Keratinocyte (primary cell): ENCODE data around the gene ZEB1.

Experiments
- EZH2 ChIP-seq: IDR thresholded peaks from one replicate; pipeline ENCODE4 v1.6.1; 2012; ENCODE audit warnings: inconsistent platforms, mild to moderate bottlenecking, low read length, moderate library complexity
- TF ChIP-seq, protein P1 (sequence below), 3 experiments: IDR thresholded peaks in 1 of 3; conservative IDR thresholded peaks in 1 of 3; optimal IDR thresholded peaks in 1 of 3; 2 replicates in 2 of 3; 3 replicates in 1 of 3; pipeline versions ENCODE3 to v1.5.1; 2011; ENCODE audit warnings: low read length in 3 of 3, mild to moderate bottlenecking in 3 of 3, moderate library complexity in 2 of 3, control low read depth in 1 of 3, inconsistent platforms in 1 of 3; ENCODE audit not compliant: insufficient read depth in 2 of 3; ENCODE audit errors: extremely low read depth in 1 of 3

DNA sequence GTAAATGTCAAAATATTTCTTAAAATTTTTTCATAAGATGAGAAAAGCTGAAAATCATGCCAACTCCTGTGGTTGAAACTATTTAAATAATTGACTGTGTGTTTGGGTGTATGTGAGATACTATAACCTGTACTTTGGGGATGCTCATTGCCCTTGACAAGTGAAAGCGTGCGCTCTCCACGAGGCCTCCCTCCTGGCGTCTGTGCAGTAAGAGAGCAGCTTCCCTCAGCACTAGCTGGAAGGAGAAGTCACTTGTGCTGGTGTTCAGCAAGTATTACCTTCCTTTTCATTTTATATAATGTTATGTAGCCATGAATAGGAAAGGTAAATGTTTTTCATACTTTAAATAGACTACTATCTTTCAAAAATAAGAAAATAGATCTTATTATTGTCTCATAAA, 118.9 kb downstream of the ZEB1 start:
- TF ChIP-seq, protein P1, sequence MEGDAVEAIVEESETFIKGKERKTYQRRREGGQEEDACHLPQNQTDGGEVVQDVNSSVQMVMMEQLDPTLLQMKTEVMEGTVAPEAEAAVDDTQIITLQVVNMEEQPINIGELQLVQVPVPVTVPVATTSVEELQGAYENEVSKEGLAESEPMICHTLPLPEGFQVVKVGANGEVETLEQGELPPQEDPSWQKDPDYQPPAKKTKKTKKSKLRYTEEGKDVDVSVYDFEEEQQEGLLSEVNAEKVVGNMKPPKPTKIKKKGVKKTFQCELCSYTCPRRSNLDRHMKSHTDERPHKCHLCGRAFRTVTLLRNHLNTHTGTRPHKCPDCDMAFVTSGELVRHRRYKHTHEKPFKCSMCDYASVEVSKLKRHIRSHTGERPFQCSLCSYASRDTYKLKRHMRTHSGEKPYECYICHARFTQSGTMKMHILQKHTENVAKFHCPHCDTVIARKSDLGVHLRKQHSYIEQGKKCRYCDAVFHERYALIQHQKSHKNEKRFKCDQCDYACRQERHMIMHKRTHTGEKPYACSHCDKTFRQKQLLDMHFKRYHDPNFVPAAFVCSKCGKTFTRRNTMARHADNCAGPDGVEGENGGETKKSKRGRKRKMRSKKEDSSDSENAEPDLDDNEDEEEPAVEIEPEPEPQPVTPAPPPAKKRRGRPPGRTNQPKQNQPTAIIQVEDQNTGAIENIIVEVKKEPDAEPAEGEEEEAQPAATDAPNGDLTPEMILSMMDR (optimal IDR thresholded peaks at IDR 0.05 in 1 of 3, IDR thresholded peaks at IDR 0.05 in 1 of 3, conservative IDR thresholded peaks at IDR 0.05 in 1 of 3; ENCODE audit: extremely low read depth in 1 of 3, insufficient read depth in 2 of 3, low read length in 3 of 3) = no peak
- no peak for TF ChIP-seq EZH2
